HG02943 (cell line): ENCODE data around the gene COL23A1.
"Not testable (repeated sequence)": the region's sequence is repeated elsewhere in the genome, so short reads cannot be mapped to it uniquely, and the experiment has no call there.

Source experiments
- ATAC-seq: cut with Tn5 transposase; IDR thresholded peaks from one replicate; pipeline ENCODE4 v1.9.1; 2021; ENCODE audit warnings: mild to moderate bottlenecking, low read depth, moderate library complexity; ENCODE audit not compliant: unreplicated experiment

The COL23A1 gene

GRCh38 chr5:178486878-178487512 lies 103.2 kb downstream of the COL23A1 start:
- ATAC-seq, result not testable (repeated sequence)

- ATAC-seq, result no peak
Observed at GRCh38 chr5:178486239-178486641, 104.0 kb downstream of the COL23A1 start.

DNA sequence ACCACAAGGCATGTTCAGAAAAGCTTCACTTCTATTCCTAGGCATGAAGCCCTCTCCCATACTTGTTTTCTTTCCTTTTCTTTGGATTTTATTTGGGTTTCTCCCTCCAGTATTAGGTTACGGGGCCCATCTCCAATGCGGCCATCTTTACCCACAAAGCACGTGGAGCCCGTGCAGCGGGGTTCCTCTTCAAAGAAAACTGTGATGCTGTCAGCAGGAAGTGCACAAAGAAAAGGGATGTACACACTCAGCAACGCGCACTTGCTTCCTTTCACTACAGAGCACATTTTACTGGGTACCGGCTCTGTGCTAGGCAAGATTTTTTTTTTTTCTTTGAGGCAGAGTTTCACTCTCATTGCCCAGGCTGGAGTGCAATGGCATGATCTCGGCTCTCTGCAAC lies 106.6 kb downstream of the COL23A1 start:
- no peak for ATAC-seq

- ATAC-seq, result no peak
Observed at GRCh38 chr5:178479261-178479660, 110.9 kb downstream of the COL23A1 start.

DNA sequence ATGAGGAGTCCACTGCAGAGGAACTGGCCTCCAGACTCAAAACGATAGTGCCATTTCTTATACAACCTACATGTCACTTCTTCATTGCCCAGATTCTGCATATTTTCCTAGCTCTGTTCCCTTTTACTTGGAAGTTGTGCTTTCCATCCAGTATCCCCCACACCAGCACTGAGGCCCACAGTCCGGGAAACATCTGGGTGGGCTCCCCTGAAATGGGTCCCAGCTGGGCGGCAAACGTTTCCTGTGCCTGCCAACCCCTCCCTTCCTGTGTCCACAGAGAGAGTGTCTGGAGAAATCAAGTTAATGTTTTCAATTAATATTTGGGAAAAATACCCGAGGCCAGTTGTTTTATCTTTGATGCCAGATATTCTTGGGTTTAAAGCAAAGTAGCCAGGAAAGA lies 111.8 kb downstream of the COL23A1 start:
- ATAC-seq, result no peak

DNA sequence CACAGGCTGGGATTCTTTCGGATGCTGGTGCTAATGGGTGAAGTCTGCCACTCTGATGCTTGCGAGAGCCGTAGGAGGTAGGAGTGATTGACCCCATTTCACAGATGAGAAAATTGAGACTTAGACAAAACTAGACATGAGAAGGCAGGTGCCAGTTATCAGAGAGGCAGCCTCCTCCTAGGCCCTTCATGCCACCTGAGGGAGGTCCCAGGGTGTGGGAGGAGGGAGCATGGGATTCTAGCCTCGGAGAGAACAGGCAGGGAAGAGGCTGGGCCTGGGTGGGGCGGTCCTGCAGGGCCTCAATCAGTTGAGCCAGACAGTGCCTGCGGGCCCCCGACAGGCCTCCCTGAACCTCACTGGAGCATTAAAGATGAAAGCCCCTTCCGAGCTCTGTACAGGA lies 112.4 kb downstream of the COL23A1 start:
- ATAC-seq, result no peak

DNA sequence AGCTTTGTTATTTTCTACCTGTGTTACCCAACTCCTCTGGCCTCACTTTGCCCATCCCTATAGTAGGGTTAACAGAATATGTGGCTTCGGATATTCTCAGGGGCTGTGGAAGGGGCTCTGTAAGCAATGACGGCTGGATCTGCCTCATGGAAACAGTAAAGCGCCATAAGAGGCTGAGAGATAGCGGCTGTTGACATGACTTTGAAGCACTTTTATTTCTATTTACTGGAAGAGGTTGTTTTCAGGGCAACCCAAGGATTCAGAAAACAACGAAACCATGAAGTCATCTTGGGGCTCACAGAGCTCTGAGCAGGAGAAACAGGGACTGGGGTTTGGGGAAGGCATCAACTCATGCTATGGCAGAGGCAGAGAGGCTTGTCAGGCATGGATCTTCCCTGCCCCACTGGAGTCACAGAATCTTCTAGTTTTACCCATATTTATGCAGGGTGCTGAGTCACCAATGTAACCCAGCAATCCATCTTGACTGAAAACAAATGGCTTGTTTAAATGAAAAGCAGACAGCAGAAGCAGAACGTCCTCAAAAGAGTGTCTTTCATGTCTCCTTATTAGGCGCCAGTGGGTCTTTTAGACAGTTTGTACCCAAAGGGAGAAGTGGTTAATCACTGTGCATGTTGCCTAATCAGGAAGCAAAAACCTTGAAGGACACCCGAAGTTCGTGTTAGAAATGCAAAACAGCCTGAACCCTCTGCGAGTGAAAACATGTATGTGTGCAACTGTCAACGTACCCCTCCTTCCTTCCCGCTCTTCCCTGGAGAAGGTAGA lies 113.0 kb downstream of the COL23A1 start:
- no peak for ATAC-seq

GRCh38 chr5:178476531-178476930 lies 113.7 kb downstream of the COL23A1 start:
- no peak for ATAC-seq

DNA sequence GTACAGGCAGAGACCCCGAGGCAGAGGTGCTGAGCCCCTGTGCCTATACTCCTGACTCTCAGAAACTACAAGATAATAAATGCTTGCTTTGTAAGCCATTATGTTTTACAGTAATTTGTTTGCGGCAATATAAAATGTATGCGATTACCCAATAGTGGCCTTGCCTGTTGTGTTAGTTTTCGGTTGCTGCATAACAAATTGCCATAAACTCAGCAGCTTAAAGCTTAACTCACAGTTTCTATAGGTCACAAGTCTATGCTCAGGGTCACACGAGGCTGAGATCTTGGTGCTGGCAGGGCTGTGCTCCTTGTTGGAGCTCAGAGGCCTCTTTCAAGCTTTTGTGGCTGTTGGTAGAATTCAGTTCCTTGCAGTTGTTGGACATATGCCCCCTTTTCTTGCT lies 114.8 kb downstream of the COL23A1 start:
- ATAC-seq, result no peak

- ATAC-seq, result no peak
Observed at GRCh38 chr5:178474562-178475184, 115.5 kb downstream of the COL23A1 start.

DNA sequence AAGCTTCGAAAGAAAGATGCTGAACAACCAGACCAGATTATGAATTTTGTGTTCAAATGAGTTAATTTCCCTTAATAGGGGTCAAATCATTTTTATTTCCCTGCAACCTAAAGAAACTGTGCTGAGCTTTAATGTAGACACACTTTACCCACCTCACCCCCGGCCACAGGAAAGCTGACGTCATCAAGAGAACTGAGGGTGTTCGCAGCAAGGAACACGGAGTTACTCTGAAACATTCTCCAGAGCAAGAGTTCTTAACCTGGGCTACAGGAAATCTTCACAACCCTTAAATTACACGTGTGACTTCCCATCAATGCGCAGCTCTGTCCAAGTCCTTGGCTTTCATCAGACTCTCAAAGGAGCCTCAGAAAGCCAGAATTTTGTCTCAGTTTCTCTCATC lies 116.3 kb downstream of the COL23A1 start:
- no peak for ATAC-seq

- ATAC-seq, result no peak
Observed at GRCh38 chr5:178472138-178472537, 118.1 kb downstream of the COL23A1 start.

DNA sequence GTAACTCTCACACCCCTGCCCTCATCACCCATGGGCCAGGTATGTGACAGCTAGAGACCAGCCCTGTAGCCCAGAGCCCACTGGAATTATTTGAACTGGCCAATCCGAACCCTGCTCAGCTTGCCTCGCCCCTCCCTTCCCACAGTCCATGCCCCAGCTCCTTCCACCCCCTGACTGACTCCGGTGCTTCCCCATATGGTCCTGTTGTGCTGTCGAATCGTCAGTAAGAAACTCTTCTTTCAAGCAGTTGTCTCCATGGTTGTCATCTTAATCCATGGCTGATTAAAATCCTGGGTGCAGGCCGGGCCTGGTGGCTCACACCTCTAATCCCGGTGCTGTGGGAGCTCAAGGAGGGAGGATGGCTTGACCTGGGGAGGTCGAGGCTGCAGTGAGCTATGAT lies 118.5 kb downstream of the COL23A1 start:
- ATAC-seq, result no peak

DNA sequence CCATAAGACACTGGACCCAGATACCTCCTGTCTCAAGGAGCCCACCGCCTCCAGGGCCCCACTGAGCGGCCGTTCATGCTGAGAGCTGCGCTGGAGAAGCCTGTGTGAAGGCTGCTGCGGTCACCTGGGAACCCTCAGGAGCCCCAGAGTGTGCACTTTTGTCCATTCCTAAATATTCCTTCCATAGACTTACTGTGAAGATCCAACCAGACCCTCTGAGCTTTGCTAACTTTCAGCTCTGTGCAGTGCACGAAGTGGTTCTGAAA lies 119.5 kb downstream of the COL23A1 start:
- no peak for ATAC-seq

DNA sequence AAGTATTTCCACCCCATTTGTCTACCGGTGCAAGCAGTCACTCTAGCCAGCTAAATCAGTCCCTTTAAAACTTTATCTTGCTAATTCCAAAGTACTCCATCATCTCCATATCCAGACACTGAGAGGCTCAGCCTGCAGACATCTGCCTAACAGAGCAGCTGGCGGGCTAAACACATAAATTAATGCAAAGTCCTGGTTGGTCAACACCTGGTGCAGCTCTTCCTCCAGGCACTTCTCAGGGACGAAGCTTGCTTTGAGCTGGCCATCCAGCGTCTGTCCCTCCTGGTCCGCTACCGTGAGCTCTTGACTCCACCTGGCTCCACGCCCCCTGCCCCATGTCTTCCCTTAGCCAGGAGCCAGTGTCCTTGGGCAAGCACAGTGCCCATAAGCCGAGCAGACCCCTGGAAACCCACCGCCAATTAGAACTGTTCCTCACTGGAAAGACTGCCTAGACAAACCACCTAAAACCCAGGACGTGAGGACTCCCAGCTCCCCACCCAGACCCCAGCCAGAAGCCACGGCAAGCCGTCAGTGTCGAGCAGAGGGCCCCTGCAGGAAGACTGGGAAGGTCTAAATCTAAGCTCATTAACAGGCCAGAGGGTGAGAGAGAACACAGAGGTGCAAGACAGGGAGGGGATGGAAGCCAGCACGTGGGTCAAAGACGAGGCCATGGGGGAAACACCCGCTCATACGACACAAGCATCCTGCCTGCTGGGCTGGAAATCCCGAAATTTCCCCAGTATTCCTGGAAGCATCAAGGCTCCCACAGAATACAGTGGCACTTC lies 120.0 kb downstream of the COL23A1 start:
- no peak for ATAC-seq

- no peak for ATAC-seq
Observed at GRCh38 chr5:178469011-178469974, 120.9 kb downstream of the COL23A1 start.

- no peak for ATAC-seq
Observed at GRCh38 chr5:178468196-178468685, 122.0 kb downstream of the COL23A1 start.

- ATAC-seq, result no peak
Observed at GRCh38 chr5:178467568-178468195, 122.5 kb downstream of the COL23A1 start.

DNA sequence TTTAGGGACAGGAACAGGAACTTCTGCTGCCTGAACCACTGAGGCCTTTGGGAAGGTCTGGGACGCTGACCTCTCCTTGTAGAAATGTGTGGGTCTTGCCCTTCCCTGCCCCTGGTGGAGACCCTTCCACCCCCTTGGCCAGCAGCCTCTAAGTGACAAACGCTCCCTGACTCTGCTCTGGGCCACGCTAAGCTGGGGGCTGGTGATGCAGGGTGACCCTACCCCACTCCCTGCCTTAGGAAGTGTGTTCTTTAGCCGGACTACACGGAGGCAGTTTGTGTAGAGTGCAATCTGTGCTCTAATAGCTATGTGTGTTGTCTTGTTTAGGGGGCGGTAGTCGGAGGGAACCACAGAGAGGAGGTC lies 123.0 kb downstream of the COL23A1 start:
- no peak for ATAC-seq

GRCh38 chr5:178466342-178466741 lies 123.9 kb downstream of the COL23A1 start:
- ATAC-seq, result no peak
